GM21528 (cell line): Measurements from ENCODE around the gene CNIH1.

ENCODE experiments used
- ATAC-seq: cut with Tn5 transposase; IDR thresholded peaks from one replicate; pipeline ENCODE4 v1.9.1; 2021; ENCODE audit warnings: mild to moderate bottlenecking, moderate library complexity; ENCODE audit not compliant: unreplicated experiment, low FRiP score

CNIH1 gene

GRCh38 chr14:54440873-54441868, at the start of gene CNIH1:
CNIH1 (minus strand) TSS chr14:54441374; CDS start chr14:54441327, 47 bp downstream.
- ATAC-seq: peak; percentile 95

GRCh38 chr14:54490445-54491175, 49.4 kb upstream of the CNIH1 start:
- ATAC-seq: no peak

DNA sequence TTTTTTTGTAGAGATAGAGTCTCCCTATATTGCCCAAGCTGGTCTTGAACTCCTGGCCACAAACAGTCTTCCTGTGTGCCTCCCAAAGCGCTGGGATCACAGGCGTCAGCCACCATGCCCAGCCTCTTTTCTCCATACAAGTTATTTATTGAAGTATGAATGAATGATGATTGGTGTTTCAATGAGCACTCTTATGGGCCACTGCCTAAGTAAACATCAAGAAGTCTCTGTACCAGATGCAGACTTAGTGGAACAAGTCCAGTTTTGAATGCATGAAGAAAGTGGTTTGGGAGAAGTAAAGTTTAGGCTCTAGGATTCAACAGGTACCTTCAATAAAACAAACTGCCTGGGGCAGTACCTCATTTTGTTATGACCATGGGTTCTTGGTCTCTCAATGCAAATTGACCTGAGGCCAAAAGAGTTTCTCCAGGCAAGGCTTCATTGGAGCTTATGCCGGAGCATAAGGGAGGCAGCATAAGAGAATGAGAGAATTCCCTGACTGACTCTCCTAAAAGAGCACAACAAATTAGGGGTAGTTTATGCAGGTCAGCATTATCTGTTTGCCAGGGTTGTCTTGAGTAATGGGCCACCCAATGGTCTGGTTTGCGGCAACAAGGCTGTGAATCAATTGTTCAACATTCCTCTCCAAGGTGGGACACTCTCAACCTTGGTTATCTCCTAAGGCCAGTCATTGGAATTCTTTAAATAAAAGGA, 48.7 kb upstream of the CNIH1 start:
- ATAC-seq: no peak

- peak; percentile 21 for ATAC-seq
These were observed 48.1 kb upstream of the CNIH1 start for GRCh38 chr14:54489318-54489683.

DNA sequence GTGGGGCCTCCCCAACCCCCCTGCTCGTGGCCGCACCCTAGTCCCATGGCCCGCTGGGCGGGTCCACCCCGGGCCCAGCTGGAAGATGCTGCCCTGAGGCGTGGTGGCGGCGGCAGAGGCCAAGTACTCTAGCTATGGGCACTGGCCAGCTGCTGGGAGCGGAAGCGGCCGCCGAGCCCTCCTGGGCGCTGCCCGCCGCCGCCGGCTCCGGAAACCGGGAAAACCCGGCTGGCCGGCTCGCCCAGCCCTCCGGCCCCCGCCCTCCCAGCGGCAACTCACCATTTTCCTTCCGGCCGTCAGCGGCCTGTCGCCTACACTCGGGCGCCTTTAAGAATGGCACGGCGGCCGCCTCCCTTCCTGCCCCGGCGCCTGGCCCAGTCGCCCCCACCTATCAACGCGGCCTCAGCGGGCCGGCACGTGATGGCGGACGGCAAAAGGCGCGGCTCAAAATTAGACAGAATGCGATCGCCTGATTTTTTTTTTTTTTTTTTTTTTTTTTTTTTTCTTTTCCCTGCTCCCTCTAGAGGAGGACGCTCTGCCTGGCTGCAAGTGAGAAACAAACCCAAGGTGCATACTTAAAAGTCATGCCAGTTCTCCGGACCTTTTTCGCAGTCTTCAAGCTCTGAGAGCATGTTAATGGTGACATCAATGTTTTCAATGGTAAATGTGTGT, 47.6 kb upstream of the CNIH1 start, which contains the start of gene GMFB:
TSS of gene GMFB (minus strand) at position 335 of the 672 bp plus-strand sequence. CDS start at position 282, 53 bp downstream.
- peak; percentile 90 for ATAC-seq

GRCh38 chr14:54488318-54488645, 47.1 kb upstream of the CNIH1 start:
- peak; percentile 30 for ATAC-seq

DNA sequence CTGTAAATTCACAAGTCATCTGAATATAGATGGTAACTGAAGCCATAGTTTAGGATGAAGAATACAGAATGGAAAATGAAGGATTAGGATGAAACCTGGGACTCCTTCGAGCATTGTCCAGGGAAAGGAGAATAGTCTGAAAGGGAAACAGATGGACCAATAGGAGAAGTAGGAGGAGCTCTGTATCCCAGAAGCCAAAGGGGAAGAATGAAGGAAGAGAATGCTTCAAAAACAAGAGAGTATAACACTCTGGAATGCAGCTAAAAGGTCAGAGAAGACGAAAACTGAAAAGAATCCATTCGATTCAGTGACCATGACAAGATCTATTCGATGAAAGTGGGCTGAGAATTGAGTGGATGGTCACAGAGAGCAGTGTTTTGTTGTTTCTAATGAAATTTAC, 46.6 kb upstream of the CNIH1 start:
- no peak for ATAC-seq

DNA sequence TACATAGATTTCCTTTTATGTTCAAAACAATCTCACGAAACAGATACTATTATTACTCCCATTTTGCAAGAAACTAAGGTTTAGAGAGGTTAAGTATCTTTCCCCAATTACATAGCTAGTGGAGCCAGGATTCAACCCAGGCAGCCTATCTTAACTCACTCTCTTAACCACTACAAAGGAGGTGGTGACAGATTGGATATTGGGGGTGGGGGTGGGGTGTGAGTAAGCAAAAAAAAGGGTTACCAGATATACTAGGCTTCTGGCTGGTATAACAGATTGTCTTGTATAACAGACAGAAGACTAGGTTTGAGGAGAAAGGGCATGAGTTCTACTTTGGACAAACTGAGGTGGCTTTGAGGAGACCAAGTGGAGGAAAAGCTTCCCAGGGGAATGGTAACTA, 45.5 kb upstream of the CNIH1 start:
- ATAC-seq: no peak

- no peak for ATAC-seq
These were observed 42.7 kb upstream of the CNIH1 start for GRCh38 chr14:54483846-54484245.

GRCh38 chr14:54483073-54483745, 42.0 kb upstream of the CNIH1 start:
- no peak for ATAC-seq

GRCh38 chr14:54481695-54482094, 40.5 kb upstream of the CNIH1 start:
- no peak for ATAC-seq

DNA sequence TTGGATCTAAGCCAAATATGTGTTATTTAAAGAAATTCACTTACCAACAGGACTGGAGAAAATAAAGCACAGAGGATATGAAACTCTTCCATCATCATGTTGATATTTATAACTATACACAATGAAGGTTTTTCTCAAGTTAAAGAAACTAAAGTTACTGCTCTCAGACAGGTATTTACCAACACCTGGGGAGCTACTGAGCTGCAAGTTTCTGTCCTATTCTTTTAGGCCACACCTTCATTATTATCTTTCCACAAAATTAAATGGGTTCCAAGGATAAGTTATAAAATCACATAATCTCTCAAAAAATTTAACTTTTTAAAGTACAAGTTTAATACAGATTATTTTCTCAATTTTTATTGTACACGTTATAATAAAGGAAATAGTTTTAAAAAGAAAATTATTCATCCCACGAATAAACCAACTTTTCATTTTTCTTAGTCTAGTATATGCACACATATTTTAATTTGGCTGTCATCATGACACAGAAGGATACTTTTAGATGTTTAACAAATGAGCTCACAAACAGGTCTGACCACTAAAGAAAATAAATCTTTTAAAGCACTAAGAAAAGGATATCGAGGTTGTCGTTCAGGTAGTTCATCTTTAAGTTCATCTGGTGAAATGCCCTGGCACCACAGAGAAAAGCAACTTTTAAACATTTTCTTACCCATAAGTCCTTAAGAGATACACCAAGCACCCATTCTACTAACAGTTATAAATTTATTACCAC, 39.8 kb upstream of the CNIH1 start:
- no peak for ATAC-seq

- ATAC-seq: no peak
These were observed 37.6 kb upstream of the CNIH1 start for GRCh38 chr14:54478636-54479215.

GRCh38 chr14:54475911-54476310, 34.7 kb upstream of the CNIH1 start:
- ATAC-seq: no peak

- no peak for ATAC-seq
These were observed 34.2 kb upstream of the CNIH1 start for GRCh38 chr14:54475187-54475899.

GRCh38 chr14:54474232-54474793, 33.1 kb upstream of the CNIH1 start:
- no peak for ATAC-seq

GRCh38 chr14:54472315-54472714, 31.1 kb upstream of the CNIH1 start:
- ATAC-seq: no peak

- no peak for ATAC-seq
These were observed 30.5 kb upstream of the CNIH1 start for GRCh38 chr14:54471641-54472040.
